NCI-H82 (cell line): ENCODE results near the gene MINDY1.
A peak's percentile ranks its signal among the peaks of the same experiment; 100 is the strongest.

Experiments
- DNase-seq: peaks from one replicate; lab custom pipeline; 2025; lab: John Stamatoyannopoulos, UW

The MINDY1 gene

GRCh38 chr1:150965605-150966004, 41.1 kb downstream of the MINDY1 start:
- no peak for DNase-seq

DNA sequence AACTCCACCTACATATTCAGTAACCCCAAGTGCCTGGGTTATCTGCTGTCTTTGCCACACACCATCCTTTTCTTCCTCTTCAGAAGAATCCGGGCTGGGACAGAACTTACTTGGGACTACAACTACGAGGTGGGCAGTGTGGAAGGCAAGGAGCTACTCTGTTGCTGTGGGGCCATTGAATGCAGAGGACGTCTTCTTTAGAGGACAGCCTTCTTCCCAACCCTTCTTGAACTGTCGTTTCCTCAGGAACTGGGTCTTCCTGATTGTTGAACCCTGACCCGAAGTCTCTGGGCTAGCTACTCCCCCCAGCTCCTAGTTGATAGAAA, 42.6 kb downstream of the MINDY1 start:
- DNase-seq, result no peak

GRCh38 chr1:150963321-150964163, 43.2 kb downstream of the MINDY1 start:
- DNase-seq, result no peak

DNA sequence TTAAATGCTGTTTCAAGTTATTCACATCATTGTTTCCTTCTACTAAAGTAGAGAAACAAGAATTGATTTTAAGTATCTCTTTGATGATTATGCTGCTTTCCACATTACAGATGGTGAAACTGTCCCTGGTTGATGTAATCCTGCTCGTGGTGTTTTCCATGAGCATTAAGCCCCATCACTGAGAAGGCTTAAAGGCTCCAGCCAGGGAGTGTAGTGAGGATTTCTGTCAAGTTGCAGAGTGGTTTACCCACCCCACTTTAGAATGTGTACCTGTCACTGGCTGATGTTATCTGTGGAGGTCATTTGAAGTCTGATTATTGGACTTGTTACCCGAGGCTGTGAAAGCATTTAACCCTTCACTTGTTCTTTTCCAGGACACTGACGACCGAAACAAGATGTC, 44.9 kb downstream of the MINDY1 start:
- DNase-seq, result peak; percentile 80

DNA sequence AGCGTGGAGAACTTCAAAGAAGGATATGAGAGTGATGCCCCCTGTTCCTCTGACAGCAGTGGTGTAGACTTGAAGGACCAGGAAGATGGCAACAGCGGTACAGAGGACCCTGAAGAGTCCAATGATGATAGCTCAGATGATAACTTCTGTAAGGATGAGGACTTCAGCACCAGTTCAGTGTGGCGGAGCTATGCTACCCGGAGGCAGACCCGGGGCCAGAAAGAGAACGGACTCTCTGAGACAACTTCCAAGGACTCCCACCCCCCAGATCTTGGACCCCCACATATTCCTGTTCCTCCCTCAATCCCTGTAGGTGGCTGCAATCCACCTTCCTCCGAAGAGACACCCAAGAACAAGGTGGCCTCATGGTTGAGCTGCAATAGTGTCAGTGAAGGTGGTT, 46.1 kb downstream of the MINDY1 start:
- no peak for DNase-seq

DNA sequence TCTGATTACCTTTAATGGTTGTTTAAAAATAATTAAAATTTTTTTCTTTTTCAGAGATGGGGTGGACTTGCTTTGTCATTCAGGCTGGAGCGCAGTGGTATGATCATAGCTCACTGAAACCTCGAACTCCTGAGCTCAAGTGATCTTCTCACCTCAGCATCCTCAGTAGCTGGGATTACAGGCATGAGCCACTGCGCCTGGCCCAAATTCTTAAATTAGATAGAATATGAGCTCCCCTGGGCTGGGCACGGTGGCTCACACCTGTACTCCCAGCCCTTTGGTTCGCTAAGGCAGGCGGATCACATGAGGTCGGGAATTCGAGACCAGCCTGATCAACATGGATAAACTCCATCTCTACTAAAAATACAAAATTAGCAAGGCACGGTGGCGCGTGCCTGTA, 49.0 kb downstream of the MINDY1 start:
- no peak for DNase-seq

- DNase-seq, result no peak
Observed at GRCh38 chr1:150955280-150955679, 51.4 kb downstream of the MINDY1 start.

- DNase-seq, result no peak
Observed at GRCh38 chr1:150954708-150955107, 52.0 kb downstream of the MINDY1 start.
